HEK293 (cell line): ENCODE measurements around the gene TXNDC2.
"Not testable (repeated sequence)": the region's sequence is repeated elsewhere in the genome, so short reads cannot be mapped to it uniquely, and the experiment has no call there.

Experiments used
- CTCF ChIA-PET: fragments of 350-600 bp; formaldehyde crosslinking; extraction: SDS; loops from one replicate; lab custom pipeline; 2021; ENCODE audit warnings: antibody characterized with exemption; lab: Yijun Ruan, JAX
- POLR2A ChIA-PET: fragments of 300-600 bp; formaldehyde crosslinking; extraction: SDS; loops from one replicate; lab custom pipeline; 2020; ENCODE audit warnings: antibody characterized with exemption, inconsistent platforms; lab: Yijun Ruan, JAX
- H3K27ac ChIP-seq: fragments of 200-500 bp; sonication (Bioruptor generic); 2 replicates; pipeline ENCODE4 v1.5.1; 2014; ENCODE audit warnings: low read depth, low read length, control low read depth, inconsistent platforms; ENCODE audit errors: extremely low read depth
- H3K36me3 ChIP-seq, 2 experiments: fragments of 200-500 bp in 1 of 2; sonication (Bioruptor generic) in 1 of 2; 1 replicate in 1 of 2; 2 replicates in 1 of 2; pipeline ENCODE4 v1.5.1; 2014 to 2017; ENCODE audit warnings: inconsistent platforms in 2 of 2, low read length in 2 of 2; ENCODE audit not compliant: control insufficient read depth in 2 of 2, insufficient read depth in 1 of 2
- H3K4me1 ChIP-seq: fragments of 200-500 bp; sonication (Bioruptor generic); 2 replicates; pipeline ENCODE4 v1.5.1; 2014; ENCODE audit warnings: mild to moderate bottlenecking, low read length, inconsistent platforms; ENCODE audit not compliant: control insufficient read depth, insufficient read depth
- H3K4me3 ChIP-seq: 2 replicates; pipeline ENCODE4 v1.5.1; 2011; ENCODE audit warnings: low read depth, mild to moderate bottlenecking, control low read depth, low read length, moderate library complexity
- H3K9me3 ChIP-seq: fragments of 200-500 bp; sonication (Bioruptor generic); 2 replicates; pipeline ENCODE4 v1.5.1; 2014; ENCODE audit warnings: low read depth, low read length, inconsistent platforms; ENCODE audit not compliant: control insufficient read depth, insufficient read depth
- AEBP2 ChIP-seq: fragments of 450-650 bp; formaldehyde crosslinking; IDR thresholded peaks from 2 replicates; pipeline ENCODE4 v1.5.1; 2016; ENCODE audit warnings: missing biosample characterization, missing genetic modification characterization, borderline replicate concordance
- GLIS1 ChIP-seq: fragments of 450-650 bp; formaldehyde crosslinking; IDR thresholded peaks from 2 replicates; pipeline ENCODE4 v1.5.1; 2016; ENCODE audit warnings: missing biosample characterization, missing genetic modification characterization
- KLF10 ChIP-seq: fragments of 450-650 bp; IDR thresholded peaks from 2 replicates; pipeline ENCODE4 v1.5.1; 2018; ENCODE audit warnings: missing biosample characterization, mild to moderate bottlenecking, missing genetic modification characterization
- KLF8 ChIP-seq: fragments of 450-650 bp; formaldehyde crosslinking; IDR thresholded peaks from 2 replicates; pipeline ENCODE4 v1.5.1; 2016; ENCODE audit warnings: missing biosample characterization, missing genetic modification characterization
- PRDM6 ChIP-seq: fragments of 450-650 bp; formaldehyde crosslinking; IDR thresholded peaks from 2 replicates; pipeline ENCODE4 v1.5.1; 2017; ENCODE audit warnings: missing biosample characterization, missing genetic modification characterization
- SCRT2 ChIP-seq: fragments of 450-650 bp; formaldehyde crosslinking; IDR thresholded peaks from 2 replicates; pipeline ENCODE4 v1.5.1; 2016; ENCODE audit warnings: missing biosample characterization, missing genetic modification characterization
- TRIM28 ChIP-seq: IDR thresholded peaks from 2 replicates; pipeline ENCODE4 v1.6.1; 2011; ENCODE audit warnings: low read length, control low read depth, borderline replicate concordance
- ZFP41 ChIP-seq: fragments of 450-650 bp; formaldehyde crosslinking; IDR thresholded peaks from 2 replicates; pipeline ENCODE4 v1.5.1; 2016; ENCODE audit warnings: missing biosample characterization, missing genetic modification characterization, borderline replicate concordance
- ZNF223 ChIP-seq: fragments of 450-650 bp; formaldehyde crosslinking; IDR thresholded peaks from 2 replicates; pipeline ENCODE4 v1.5.1; 2016; ENCODE audit warnings: missing biosample characterization, missing genetic modification characterization
- ZNF274 ChIP-seq, 2 experiments: fragments of 200-500 bp in 1 of 2; fragments of 450-650 bp in 1 of 2; sonication (Bioruptor generic) in 1 of 2; formaldehyde crosslinking in 1 of 2; IDR thresholded peaks; 2 replicates each; pipeline versions ENCODE4 v1.5.1 to v1.6.1; 2014 to 2016; ENCODE audit warnings: borderline replicate concordance in 1 of 2, inconsistent platforms in 1 of 2, low read length in 1 of 2, missing biosample characterization in 1 of 2, missing genetic modification characterization in 1 of 2
- ZNF280D ChIP-seq: fragments of 450-650 bp; formaldehyde crosslinking; IDR thresholded peaks from 2 replicates; pipeline ENCODE4 v1.5.1; 2016; ENCODE audit warnings: missing biosample characterization, missing genetic modification characterization
- ZNF449 ChIP-seq: fragments of 450-650 bp; formaldehyde crosslinking; IDR thresholded peaks from 2 replicates; pipeline ENCODE4 v1.5.1; 2017; ENCODE audit warnings: missing biosample characterization, mild to moderate bottlenecking, missing genetic modification characterization, moderate library complexity
- ZNF473 ChIP-seq: fragments of 450-650 bp; formaldehyde crosslinking; IDR thresholded peaks from 2 replicates; pipeline ENCODE4 v1.5.1; 2017; ENCODE audit warnings: missing biosample characterization, missing genetic modification characterization
- ZNF621 ChIP-seq: fragments of 450-650 bp; formaldehyde crosslinking; IDR thresholded peaks from 2 replicates; pipeline ENCODE4 v1.5.1; 2017; ENCODE audit warnings: missing biosample characterization, missing genetic modification characterization

TXNDC2 gene

GRCh38 chr18:9901377-9901776 is 15.6 kb downstream of the TXNDC2 start:
- ChIA-PET POLR2A (no interaction called here), CTCF (interaction anchor here (0.8 kb wide), 1 partner anchor 232 kb away, joined by 3 read pairs; no protein-coding TSS in a partner anchor)
- no peak overlapping the region for H3K27ac ChIP-seq
- TF ChIP-seq SCRT2 (tag by site-specific recombination) (no peak), GLIS1 (tag by site-specific recombination) (peak; percentile 81)
- no peaks in the 10 kb centered on the region for H3K36me3 ChIP-seq
- no peaks in the 10 kb centered on the region for H3K4me1 ChIP-seq
- no peaks in the 10 kb centered on the region for H3K9me3 ChIP-seq
- H3K4me3 ChIP-seq, result no peak overlapping the region

- H3K4me3 ChIP-seq, H3K27ac ChIP-seq, H3K36me3 ChIP-seq, H3K9me3 ChIP-seq, H3K4me1 ChIP-seq, CTCF ChIA-PET: not testable (repeated sequence)
- POLR2A ChIA-PET, result interaction anchor here (1.1 kb wide), 1 partner anchor 11 kb away, joined by 3 read pairs; the partner anchor contains the start of gene VAPA
Measured at GRCh38 chr18:9902264-9902663, 16.5 kb downstream of the TXNDC2 start.

GRCh38 chr18:9902832-9903231 is 17.1 kb downstream of the TXNDC2 start:
- CTCF ChIA-PET, result no interaction called here
- Histone ChIP-seq H3K4me3 (no peak overlapping the region), H3K27ac (no peak overlapping the region), H3K36me3 (no peaks in the 10 kb centered on the region), H3K4me1 (no peaks in the 10 kb centered on the region), H3K9me3 (no peaks in the 10 kb centered on the region)
- TF ChIP-seq ZNF473 (tag by site-specific recombination) (no peak), ZNF621 (tag by site-specific recombination) (no peak), AEBP2 (tag by site-specific recombination) (no peak), ZNF449 (tag by site-specific recombination) (no peak), KLF10 (tag by site-specific recombination) (no peak), PRDM6 (tag by site-specific recombination) (no peak), ZNF280D (tag by site-specific recombination) (no peak), KLF8 (no peak), TRIM28 (no peak), ZFP41 (tag by site-specific recombination) (no peak), ZNF274 (IDR thresholded peaks at IDR 0.05; ENCODE audit: low read length) (no peak), ZNF274 (tag by site-specific recombination; IDR thresholded peaks at IDR 0.05; ENCODE audit: borderline replicate concordance) (no peak), ZNF223 (tag by site-specific recombination) (no peak)
- POLR2A ChIA-PET, result interaction anchor here (1.1 kb wide), 1 partner anchor 11 kb away, joined by 3 read pairs; the partner anchor contains the start of gene VAPA
